ENCODE data around the gene TFPI. TPM values are rescaled to one million over a fixed set of nuclear protein-coding genes. Genes with fewer than 3 reads are reported as not detected.

TFPI gene
- total RNA-seq, 1 experiment from 2014 or later = 29.1 TPM

DNA sequence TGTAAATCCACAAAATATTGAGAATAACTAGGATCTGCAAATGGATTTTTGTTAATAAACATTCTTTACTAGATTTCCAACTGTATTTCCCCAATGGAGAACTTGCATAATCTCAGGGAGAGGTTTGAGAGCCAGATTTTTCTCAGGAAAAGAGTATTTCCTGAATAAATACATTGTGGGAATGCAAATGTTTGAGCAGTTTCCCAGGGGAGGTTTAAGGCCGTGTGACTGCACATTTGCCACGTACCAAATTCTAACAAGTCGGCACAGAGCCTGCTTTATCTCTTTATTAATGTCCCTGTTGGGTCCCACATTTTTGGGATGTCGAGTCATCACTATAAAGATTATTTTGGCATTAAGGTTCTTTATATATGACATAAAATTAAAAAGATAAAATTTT, 27.0 kb downstream of the TFPI start (continued):
- TF ChIP-seq, protein P1, sequence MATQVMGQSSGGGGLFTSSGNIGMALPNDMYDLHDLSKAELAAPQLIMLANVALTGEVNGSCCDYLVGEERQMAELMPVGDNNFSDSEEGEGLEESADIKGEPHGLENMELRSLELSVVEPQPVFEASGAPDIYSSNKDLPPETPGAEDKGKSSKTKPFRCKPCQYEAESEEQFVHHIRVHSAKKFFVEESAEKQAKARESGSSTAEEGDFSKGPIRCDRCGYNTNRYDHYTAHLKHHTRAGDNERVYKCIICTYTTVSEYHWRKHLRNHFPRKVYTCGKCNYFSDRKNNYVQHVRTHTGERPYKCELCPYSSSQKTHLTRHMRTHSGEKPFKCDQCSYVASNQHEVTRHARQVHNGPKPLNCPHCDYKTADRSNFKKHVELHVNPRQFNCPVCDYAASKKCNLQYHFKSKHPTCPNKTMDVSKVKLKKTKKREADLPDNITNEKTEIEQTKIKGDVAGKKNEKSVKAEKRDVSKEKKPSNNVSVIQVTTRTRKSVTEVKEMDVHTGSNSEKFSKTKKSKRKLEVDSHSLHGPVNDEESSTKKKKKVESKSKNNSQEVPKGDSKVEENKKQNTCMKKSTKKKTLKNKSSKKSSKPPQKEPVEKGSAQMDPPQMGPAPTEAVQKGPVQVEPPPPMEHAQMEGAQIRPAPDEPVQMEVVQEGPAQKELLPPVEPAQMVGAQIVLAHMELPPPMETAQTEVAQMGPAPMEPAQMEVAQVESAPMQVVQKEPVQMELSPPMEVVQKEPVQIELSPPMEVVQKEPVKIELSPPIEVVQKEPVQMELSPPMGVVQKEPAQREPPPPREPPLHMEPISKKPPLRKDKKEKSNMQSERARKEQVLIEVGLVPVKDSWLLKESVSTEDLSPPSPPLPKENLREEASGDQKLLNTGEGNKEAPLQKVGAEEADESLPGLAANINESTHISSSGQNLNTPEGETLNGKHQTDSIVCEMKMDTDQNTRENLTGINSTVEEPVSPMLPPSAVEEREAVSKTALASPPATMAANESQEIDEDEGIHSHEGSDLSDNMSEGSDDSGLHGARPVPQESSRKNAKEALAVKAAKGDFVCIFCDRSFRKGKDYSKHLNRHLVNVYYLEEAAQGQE (IDR thresholded peaks at IDR 0.05; ENCODE audit: low read depth) = no peak
- TF ChIP-seq RAD21 (IDR thresholded peaks at IDR 0.05; ENCODE audit: low read depth) (no peak), POLR2AphosphoS5 (IDR thresholded peaks at IDR 0.05; ENCODE audit: low read depth, low read length) (no peak)
- TF ChIP-seq, protein P2, sequence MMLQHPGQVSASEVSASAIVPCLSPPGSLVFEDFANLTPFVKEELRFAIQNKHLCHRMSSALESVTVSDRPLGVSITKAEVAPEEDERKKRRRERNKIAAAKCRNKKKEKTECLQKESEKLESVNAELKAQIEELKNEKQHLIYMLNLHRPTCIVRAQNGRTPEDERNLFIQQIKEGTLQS (IDR thresholded peaks at IDR 0.05) = no peak

DNA sequence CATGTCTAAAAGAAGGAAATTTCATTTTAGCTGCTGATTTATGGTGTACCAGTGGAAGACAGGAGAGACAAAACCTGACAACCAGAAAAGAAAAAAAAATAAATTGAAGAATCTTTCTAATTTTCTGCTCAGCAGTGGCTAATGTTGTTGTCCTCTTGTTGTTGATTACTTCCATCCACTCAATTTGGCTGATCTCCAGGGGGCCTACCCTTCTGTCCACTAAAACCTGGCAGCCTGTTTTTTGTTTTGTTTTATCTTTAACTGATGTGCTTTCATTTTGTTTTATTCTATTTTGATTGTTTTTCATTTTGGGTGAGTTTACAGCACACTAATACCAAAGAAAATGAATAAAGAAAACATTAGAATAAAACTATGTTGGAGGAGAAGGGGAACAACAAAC, 27.4 kb downstream of the TFPI start:
- intact Hi-C loops (cut with micrococcal nuclease) = no loop called here
- no peaks in the 10 kb centered on the region for H3K4me1 ChIP-seq (ENCODE audit: control insufficient read depth in 1 of 2, insufficient read depth in 2 of 2, low read length in 2 of 2)
- H3K27me3 ChIP-seq (ENCODE audit: insufficient read depth, low read length) = no peaks in the 10 kb centered on the region
- H3K9me3 ChIP-seq (ENCODE audit: control insufficient read depth in 1 of 2, insufficient read depth in 1 of 2, low read depth in 1 of 2, low read length in 2 of 2) = no peaks in the 10 kb centered on the region
- no peak overlapping the region for H3K9ac ChIP-seq (ENCODE audit: low read length)
- H4K20me1 ChIP-seq (ENCODE audit: insufficient read depth) = no peaks in the 10 kb centered on the region
- no peak overlapping the region for H3K4me3 ChIP-seq (replicated peaks in 1 of 2; ENCODE audit: low read depth in 1 of 2, low read length in 2 of 2)
- H3K79me2 ChIP-seq (ENCODE audit: insufficient read depth, low read length) = no peaks in the 10 kb centered on the region
- peaks cover 3% of the 10 kb centered on the region; the same call in 1 of the 2 replicates for H3K9me2 ChIP-seq (ENCODE audit: insufficient read depth)
- ATAC-seq (no peak), DNase-seq (ENCODE audit: low read depth, low spot score) (no peak)
- no peak overlapping the region for H2AFZ ChIP-seq (ENCODE audit: low read depth, low read length, poor library complexity, severe bottlenecking)
- H3K36me3 ChIP-seq (ENCODE audit: control insufficient read depth in 1 of 2, insufficient read depth in 2 of 2, low read length in 2 of 2) = no peaks in the 10 kb centered on the region
- H3K27ac ChIP-seq (ENCODE audit: low read depth, low read length) = no peak overlapping the region
- ChIA-PET POLR2A (no interaction called here), CTCF (no interaction called here), RAD21 (ENCODE audit: low non-redundant PET in 1 of 2, low total read pairs in 2 of 2, uncharacterized antibody in 2 of 2, unreplicated experiment in 2 of 2) (interaction anchor here in 1 of 2 experiments (0.6 kb wide), 1 partner anchor 16 kb away, joined by 3 read pairs; no protein-coding TSS in a partner anchor)
- no peak overlapping the region for H3K4me2 ChIP-seq (ENCODE audit: low read length)
- TF ChIP-seq RAD21 (IDR thresholded peaks at IDR 0.05; ENCODE audit: low read depth) (no peak), ZFX (IDR thresholded peaks at IDR 0.05) (no peak), SIN3A (IDR thresholded peaks at IDR 0.05; ENCODE audit: low read depth) (no peak), EGR1 (IDR thresholded peaks at IDR 0.05; ENCODE audit: low read depth) (no peak), ZNF274 (IDR thresholded peaks at IDR 0.05; ENCODE audit: low read depth, low read length) (no peak), SRF (IDR thresholded peaks at IDR 0.05; ENCODE audit: low read depth) (no peak), SP1 (IDR thresholded peaks at IDR 0.05; ENCODE audit: low read depth) (no peak), CBX3 (IDR thresholded peaks at IDR 0.05; ENCODE audit: low read depth) (no peak), YY1 (IDR thresholded peaks at IDR 0.05; ENCODE audit: extremely low read depth, insufficient replicate concordance, low read depth, low read length) (no peak), POLR2AphosphoS5 (IDR thresholded peaks at IDR 0.05; ENCODE audit: low read depth, low read length) (no peak), POLR2A (IDR thresholded peaks at IDR 0.05; ENCODE audit: borderline replicate concordance, extremely low read depth, insufficient read depth, insufficient read length) (no peak), EZH2phosphoT487 (IDR thresholded peaks at IDR 0.05; ENCODE audit: borderline replicate concordance) (no peak), EZH2 (IDR thresholded peaks at IDR 0.05) (no peak), ELF1 (IDR thresholded peaks at IDR 0.05; ENCODE audit: borderline replicate concordance, low read depth) (no peak), CEBPB (IDR thresholded peaks at IDR 0.05; ENCODE audit: low read depth) (no peak), FOSL1 (IDR thresholded peaks at IDR 0.05; ENCODE audit: low read depth) (no peak)
- TF ChIP-seq, protein P3, sequence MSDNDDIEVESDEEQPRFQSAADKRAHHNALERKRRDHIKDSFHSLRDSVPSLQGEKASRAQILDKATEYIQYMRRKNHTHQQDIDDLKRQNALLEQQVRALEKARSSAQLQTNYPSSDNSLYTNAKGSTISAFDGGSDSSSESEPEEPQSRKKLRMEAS (IDR thresholded peaks at IDR 0.05) = no peak
- TF ChIP-seq, protein P4, sequence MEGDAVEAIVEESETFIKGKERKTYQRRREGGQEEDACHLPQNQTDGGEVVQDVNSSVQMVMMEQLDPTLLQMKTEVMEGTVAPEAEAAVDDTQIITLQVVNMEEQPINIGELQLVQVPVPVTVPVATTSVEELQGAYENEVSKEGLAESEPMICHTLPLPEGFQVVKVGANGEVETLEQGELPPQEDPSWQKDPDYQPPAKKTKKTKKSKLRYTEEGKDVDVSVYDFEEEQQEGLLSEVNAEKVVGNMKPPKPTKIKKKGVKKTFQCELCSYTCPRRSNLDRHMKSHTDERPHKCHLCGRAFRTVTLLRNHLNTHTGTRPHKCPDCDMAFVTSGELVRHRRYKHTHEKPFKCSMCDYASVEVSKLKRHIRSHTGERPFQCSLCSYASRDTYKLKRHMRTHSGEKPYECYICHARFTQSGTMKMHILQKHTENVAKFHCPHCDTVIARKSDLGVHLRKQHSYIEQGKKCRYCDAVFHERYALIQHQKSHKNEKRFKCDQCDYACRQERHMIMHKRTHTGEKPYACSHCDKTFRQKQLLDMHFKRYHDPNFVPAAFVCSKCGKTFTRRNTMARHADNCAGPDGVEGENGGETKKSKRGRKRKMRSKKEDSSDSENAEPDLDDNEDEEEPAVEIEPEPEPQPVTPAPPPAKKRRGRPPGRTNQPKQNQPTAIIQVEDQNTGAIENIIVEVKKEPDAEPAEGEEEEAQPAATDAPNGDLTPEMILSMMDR (IDR thresholded peaks at IDR 0.05 in 2 of 3, conservative IDR thresholded peaks at IDR 0.05 in 1 of 3; ENCODE audit: borderline replicate concordance in 1 of 3, insufficient read depth in 1 of 3, low read depth in 2 of 3, low read length in 2 of 3) = no peak
- TF ChIP-seq, protein P2 (IDR thresholded peaks at IDR 0.05) = no peak
- no TSS peak for BruUV-seq (replicated peaks)

Data from HCT116 (cell line).